HCT116 (cell line): Measurements from ENCODE around the gene BAHD1. TPM values are rescaled to one million over a fixed set of nuclear protein-coding genes. Genes with fewer than 3 reads are reported as not detected.
A peak's percentile ranks its signal among the peaks of the same experiment; 100 is the strongest.

ENCODE experiments used
- ATAC-seq: fragments of 200-7000 bp; cut with Tn5 transposase; 2 replicates; pipeline ENCODE4 v1.9.1; 2020; ENCODE audit warnings: mild to moderate bottlenecking, moderate library complexity
- BruUV-seq: library from RNA; stranded (reverse); fragments of 400-500 nt; replicated peaks from 2 replicates; lab custom pipeline; 2021; lab: Mats Ljungman, UMichigan
- CTCF ChIA-PET: fragments of 300-600 bp; sonication (Branson Sonifier 250); formaldehyde crosslinking; loops from one replicate; lab custom pipeline; 2021; ENCODE audit warnings: antibody characterized with exemption; lab: Charles Lee
- POLR2A ChIA-PET: fragments of 300-600, 350-600 bp; sonication (Branson Sonifier 250); formaldehyde crosslinking; loops from one replicate; lab custom pipeline; 2021; ENCODE audit warnings: antibody characterized with exemption; lab: Charles Lee
- RAD21 ChIA-PET, 2 experiments: fragments of 300-600 bp; sonication (Branson Sonifier 250); formaldehyde crosslinking; loops; one replicate each; lab custom pipeline; 2023; ENCODE audit warnings: low total read pairs in 2 of 2; ENCODE audit not compliant: uncharacterized antibody in 2 of 2, unreplicated experiment in 2 of 2, low non-redundant PET in 1 of 2; lab: Charles Lee
- DNase-seq: peaks from one replicate; pipeline ENCODE4 v3.0.0-alpha.2; 2010; ENCODE audit warnings: low read depth, low spot score
- H2AFZ ChIP-seq: fragments of 200-600 bp; shearing (Covaris generic), sonication (generic); 2 replicates; pipeline ENCODE4 v1.6.1; 2017; ENCODE audit warnings: low read depth, mixed run types, mixed read lengths, antibody characterized with exemption, low read length; ENCODE audit not compliant: poor library complexity, severe bottlenecking
- H3K27ac ChIP-seq: 2 replicates; pipeline ENCODE4 v1.5.1; 2012; ENCODE audit warnings: low read depth, low read length
- H3K27me3 ChIP-seq: fragments of 200-600 bp; sonication (generic); 2 replicates; pipeline ENCODE4 v1.6.1; 2016; ENCODE audit warnings: mixed run types, low read length, mixed read lengths; ENCODE audit not compliant: insufficient read depth
- H3K36me3 ChIP-seq, 2 experiments: fragments of 200-500 bp in 1 of 2; fragments of 200-600 bp in 1 of 2; sonication (Bioruptor generic) in 1 of 2; sonication (generic) in 1 of 2; 2 replicates each; pipeline versions ENCODE4 v1.5.1 to v1.6.1; 2014 to 2016; ENCODE audit warnings: low read length in 2 of 2, inconsistent platforms in 1 of 2, mixed read lengths in 1 of 2, mixed run types in 1 of 2; ENCODE audit not compliant: insufficient read depth in 2 of 2, control insufficient read depth in 1 of 2
- H3K4me1 ChIP-seq, 2 experiments: fragments of 200-600 bp in 1 of 2; sonication (generic) in 1 of 2; 2 replicates each; pipeline versions ENCODE4 v1.5.1 to v1.6.1; 2012 to 2017; ENCODE audit warnings: low read length in 2 of 2, inconsistent platforms in 1 of 2, mild to moderate bottlenecking in 1 of 2, mixed read lengths in 1 of 2, mixed run types in 1 of 2, moderate library complexity in 1 of 2; ENCODE audit not compliant: insufficient read depth in 2 of 2, control insufficient read depth in 1 of 2
- H3K4me2 ChIP-seq: fragments of 200-600 bp; sonication (generic); 2 replicates; pipeline ENCODE4 v1.6.1; 2017; ENCODE audit warnings: mixed run types, low read length, mixed read lengths
- H3K4me3 ChIP-seq, 2 experiments: fragments of 200-600 bp in 1 of 2; sonication (generic) in 1 of 2; replicated peaks in 1 of 2; 2 replicates each; pipeline ENCODE4 v1.5.1; 2011 to 2016; ENCODE audit warnings: low read length in 2 of 2, control low read depth in 1 of 2, low read depth in 1 of 2, mild to moderate bottlenecking in 1 of 2, mixed read lengths in 1 of 2, mixed run types in 1 of 2
- H3K79me2 ChIP-seq: fragments of 200-600 bp; sonication (generic); 2 replicates; pipeline ENCODE4 v1.6.1; 2017; ENCODE audit warnings: mild to moderate bottlenecking, mixed run types, low read length, moderate library complexity, mixed read lengths; ENCODE audit not compliant: insufficient read depth
- H3K9ac ChIP-seq: fragments of 200-600 bp; sonication (generic); 2 replicates; pipeline ENCODE4 v1.6.1; 2016; ENCODE audit warnings: low read length, mixed read lengths
- H3K9me2 ChIP-seq: fragments of 200-600 bp; sonication (generic), shearing (Covaris generic); 2 replicates; pipeline ENCODE4 v1.6.1; 2017; ENCODE audit warnings: mixed run types, mild to moderate bottlenecking, moderate library complexity; ENCODE audit not compliant: insufficient read depth
- H3K9me3 ChIP-seq, 2 experiments: fragments of 200-500 bp in 1 of 2; fragments of 200-600 bp in 1 of 2; sonication (Bioruptor generic) in 1 of 2; sonication (generic) in 1 of 2; 2 replicates each; pipeline ENCODE4 v1.6.1; 2014 to 2017; ENCODE audit warnings: low read length in 2 of 2, mixed read lengths in 2 of 2, inconsistent platforms in 1 of 2, low read depth in 1 of 2, mild to moderate bottlenecking in 1 of 2, mixed run types in 1 of 2, moderate library complexity in 1 of 2; ENCODE audit not compliant: control insufficient read depth in 1 of 2, insufficient read depth in 1 of 2
- H4K20me1 ChIP-seq: fragments of 200-600 bp; sonication (generic), shearing (Covaris generic); 2 replicates; pipeline ENCODE4 v1.6.1; 2017; ENCODE audit warnings: mixed run types, mild to moderate bottlenecking, moderate library complexity; ENCODE audit not compliant: insufficient read depth
- CBX3 ChIP-seq: IDR thresholded peaks from 2 replicates; pipeline ENCODE4 v1.6.1; 2012; ENCODE audit warnings: low read depth
- CEBPB ChIP-seq: IDR thresholded peaks from 2 replicates; pipeline ENCODE4 v1.6.1; 2012; ENCODE audit warnings: low read depth
- EGR1 ChIP-seq: IDR thresholded peaks from 2 replicates; pipeline ENCODE4 v1.6.1; 2012; ENCODE audit warnings: low read depth
- ELF1 ChIP-seq: IDR thresholded peaks from 2 replicates; pipeline ENCODE4 v1.6.1; 2012; ENCODE audit warnings: low read depth, borderline replicate concordance
- EZH2 ChIP-seq: fragments of 200-600 bp; sonication (generic); IDR thresholded peaks from 2 replicates; pipeline ENCODE4 v1.6.1; 2017; ENCODE audit warnings: antibody characterized with exemption, mixed run types
- EZH2phosphoT487 ChIP-seq: fragments of 200-600 bp; IDR thresholded peaks from 2 replicates; pipeline ENCODE4 v1.6.1; 2018; ENCODE audit warnings: antibody characterized with exemption, borderline replicate concordance
- FOSL1 ChIP-seq: IDR thresholded peaks from 2 replicates; pipeline ENCODE4 v1.6.1; 2012; ENCODE audit warnings: low read depth
- JUND ChIP-seq: IDR thresholded peaks from 2 replicates; pipeline ENCODE4 v1.6.1; 2012
- MAX ChIP-seq: IDR thresholded peaks from 2 replicates; pipeline ENCODE4 v1.6.1; 2012
- POLR2A ChIP-seq: IDR thresholded peaks from 2 replicates; pipeline ENCODE4 v1.7.0; 2011; ENCODE audit warnings: borderline replicate concordance; ENCODE audit not compliant: insufficient read depth, insufficient read length; ENCODE audit errors: extremely low read depth
- POLR2AphosphoS5 ChIP-seq: IDR thresholded peaks from 2 replicates; pipeline ENCODE4 v1.6.1; 2011; ENCODE audit warnings: mild to moderate bottlenecking, low read depth, low read length, moderate library complexity
- RAD21 ChIP-seq: IDR thresholded peaks from 2 replicates; pipeline ENCODE4 v1.6.1; 2012; ENCODE audit warnings: low read depth, mild to moderate bottlenecking
- SIN3A ChIP-seq: IDR thresholded peaks from 2 replicates; pipeline ENCODE4 v1.6.1; 2012; ENCODE audit warnings: low read depth
- SP1 ChIP-seq: IDR thresholded peaks from 2 replicates; pipeline ENCODE4 v1.6.1; 2012; ENCODE audit warnings: low read depth
- SRF ChIP-seq: IDR thresholded peaks from 2 replicates; pipeline ENCODE4 v1.6.1; 2012; ENCODE audit warnings: low read depth
- TCF7L2 ChIP-seq: IDR thresholded peaks from 2 replicates; pipeline ENCODE4 v1.7.0; 2011; ENCODE audit warnings: borderline replicate concordance, inconsistent platforms; ENCODE audit not compliant: insufficient read depth, insufficient read length; ENCODE audit errors: extremely low read depth
- YY1 ChIP-seq: IDR thresholded peaks from 2 replicates; pipeline ENCODE4 v1.6.1; 2011; ENCODE audit warnings: low read length, low read depth, moderate library complexity, mild to moderate bottlenecking; ENCODE audit not compliant: insufficient replicate concordance; ENCODE audit errors: extremely low read depth
- ZFX ChIP-seq: fragments of 450-650 bp; IDR thresholded peaks from 2 replicates; pipeline ENCODE4 v1.6.1; 2017
- ZNF274 ChIP-seq: fragments of 200-500 bp; sonication (Bioruptor generic); IDR thresholded peaks from 2 replicates; pipeline ENCODE4 v1.6.1; 2014; ENCODE audit warnings: mild to moderate bottlenecking, low read depth, low read length, inconsistent platforms
- intact Hi-C: fragments of 100-400 bp; cut with micrococcal nuclease; formaldehyde crosslinking; loops from 2 replicates; pipeline ENCODE4 v1.10.0; 2022
- total RNA-seq: library from RNA; stranded (reverse); gene quantifications from one replicate; pipeline ENCODE4 v1.2.1, GENCODE V29; 2021; ENCODE audit not compliant: unreplicated experiment
- TF ChIP-seq, protein P1 (sequence below): IDR thresholded peaks from 2 replicates; pipeline ENCODE4 v1.6.1; 2012
- TF ChIP-seq, protein P2 (sequence below): IDR thresholded peaks from 2 replicates; pipeline ENCODE4 v1.6.1; 2012; ENCODE audit warnings: low read depth
- TF ChIP-seq, protein P3 (sequence below): IDR thresholded peaks from 2 replicates; pipeline ENCODE4 v1.6.1; 2011; ENCODE audit warnings: mild to moderate bottlenecking, low read length, moderate library complexity; ENCODE audit not compliant: insufficient replicate concordance; ENCODE audit errors: extremely low read depth

Gene BAHD1
- total RNA-seq, 1 experiment from 2014 or later = 25.0 TPM

- H3K4me2 ChIP-seq = peak overlapping the region; percentile 8; the same call in 1 of the 2 replicates
- DNase-seq = no peak
- TF ChIP-seq POLR2A = no peak
- TF ChIP-seq TCF7L2 = peak; percentile 76
- TF ChIP-seq, protein P1, sequence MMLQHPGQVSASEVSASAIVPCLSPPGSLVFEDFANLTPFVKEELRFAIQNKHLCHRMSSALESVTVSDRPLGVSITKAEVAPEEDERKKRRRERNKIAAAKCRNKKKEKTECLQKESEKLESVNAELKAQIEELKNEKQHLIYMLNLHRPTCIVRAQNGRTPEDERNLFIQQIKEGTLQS = no peak
- peak; percentile 57; the same call in 1 of the 2 replicates for TF ChIP-seq CEBPB
- no peak for TF ChIP-seq CBX3
- no peak for TF ChIP-seq EGR1
- TF ChIP-seq RAD21 = no peak
- no peak for TF ChIP-seq ZNF274
- TF ChIP-seq EZH2phosphoT487 = no peak
- TF ChIP-seq SRF = no peak
- peak; percentile 33; the same call in 1 of the 2 replicates for TF ChIP-seq ELF1
- TF ChIP-seq ZFX = no peak
- TF ChIP-seq JUND = peak; percentile 40
- no peak for TF ChIP-seq SIN3A
- TF ChIP-seq, protein P2, sequence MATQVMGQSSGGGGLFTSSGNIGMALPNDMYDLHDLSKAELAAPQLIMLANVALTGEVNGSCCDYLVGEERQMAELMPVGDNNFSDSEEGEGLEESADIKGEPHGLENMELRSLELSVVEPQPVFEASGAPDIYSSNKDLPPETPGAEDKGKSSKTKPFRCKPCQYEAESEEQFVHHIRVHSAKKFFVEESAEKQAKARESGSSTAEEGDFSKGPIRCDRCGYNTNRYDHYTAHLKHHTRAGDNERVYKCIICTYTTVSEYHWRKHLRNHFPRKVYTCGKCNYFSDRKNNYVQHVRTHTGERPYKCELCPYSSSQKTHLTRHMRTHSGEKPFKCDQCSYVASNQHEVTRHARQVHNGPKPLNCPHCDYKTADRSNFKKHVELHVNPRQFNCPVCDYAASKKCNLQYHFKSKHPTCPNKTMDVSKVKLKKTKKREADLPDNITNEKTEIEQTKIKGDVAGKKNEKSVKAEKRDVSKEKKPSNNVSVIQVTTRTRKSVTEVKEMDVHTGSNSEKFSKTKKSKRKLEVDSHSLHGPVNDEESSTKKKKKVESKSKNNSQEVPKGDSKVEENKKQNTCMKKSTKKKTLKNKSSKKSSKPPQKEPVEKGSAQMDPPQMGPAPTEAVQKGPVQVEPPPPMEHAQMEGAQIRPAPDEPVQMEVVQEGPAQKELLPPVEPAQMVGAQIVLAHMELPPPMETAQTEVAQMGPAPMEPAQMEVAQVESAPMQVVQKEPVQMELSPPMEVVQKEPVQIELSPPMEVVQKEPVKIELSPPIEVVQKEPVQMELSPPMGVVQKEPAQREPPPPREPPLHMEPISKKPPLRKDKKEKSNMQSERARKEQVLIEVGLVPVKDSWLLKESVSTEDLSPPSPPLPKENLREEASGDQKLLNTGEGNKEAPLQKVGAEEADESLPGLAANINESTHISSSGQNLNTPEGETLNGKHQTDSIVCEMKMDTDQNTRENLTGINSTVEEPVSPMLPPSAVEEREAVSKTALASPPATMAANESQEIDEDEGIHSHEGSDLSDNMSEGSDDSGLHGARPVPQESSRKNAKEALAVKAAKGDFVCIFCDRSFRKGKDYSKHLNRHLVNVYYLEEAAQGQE = no peak
- no peak for TF ChIP-seq POLR2AphosphoS5
- peak; percentile 53; the same call in 1 of the 2 replicates for TF ChIP-seq FOSL1
- TF ChIP-seq YY1 = no peak
- peak; percentile 37 for TF ChIP-seq SP1
- TF ChIP-seq MAX = peak; percentile 37; the same call in 1 of the 2 replicates
- TF ChIP-seq, protein P3, sequence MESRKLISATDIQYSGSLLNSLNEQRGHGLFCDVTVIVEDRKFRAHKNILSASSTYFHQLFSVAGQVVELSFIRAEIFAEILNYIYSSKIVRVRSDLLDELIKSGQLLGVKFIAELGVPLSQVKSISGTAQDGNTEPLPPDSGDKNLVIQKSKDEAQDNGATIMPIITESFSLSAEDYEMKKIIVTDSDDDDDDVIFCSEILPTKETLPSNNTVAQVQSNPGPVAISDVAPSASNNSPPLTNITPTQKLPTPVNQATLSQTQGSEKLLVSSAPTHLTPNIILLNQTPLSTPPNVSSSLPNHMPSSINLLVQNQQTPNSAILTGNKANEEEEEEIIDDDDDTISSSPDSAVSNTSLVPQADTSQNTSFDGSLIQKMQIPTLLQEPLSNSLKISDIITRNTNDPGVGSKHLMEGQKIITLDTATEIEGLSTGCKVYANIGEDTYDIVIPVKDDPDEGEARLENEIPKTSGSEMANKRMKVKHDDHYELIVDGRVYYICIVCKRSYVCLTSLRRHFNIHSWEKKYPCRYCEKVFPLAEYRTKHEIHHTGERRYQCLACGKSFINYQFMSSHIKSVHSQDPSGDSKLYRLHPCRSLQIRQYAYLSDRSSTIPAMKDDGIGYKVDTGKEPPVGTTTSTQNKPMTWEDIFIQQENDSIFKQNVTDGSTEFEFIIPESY = no peak
- no peak for TF ChIP-seq EZH2
Measured at GRCh38 chr15:40493089-40493840, 52.5 kb downstream of the BAHD1 start.

More at GRCh38 chr15:40493089-40493840, 52.5 kb downstream of the BAHD1 start:
- ChIA-PET POLR2A (no interaction called here), CTCF (no interaction called here), RAD21 (no interaction called here)
- Histone ChIP-seq H3K9me2 (no peaks in the 10 kb centered on the region), H3K36me3 (no peaks in the 10 kb centered on the region), H4K20me1 (no peaks in the 10 kb centered on the region), H3K9ac (no peak overlapping the region), H3K27me3 (no peaks in the 10 kb centered on the region), H3K4me3 (no peak overlapping the region), H2AFZ (peak overlapping the region; percentile 1), H3K9me3 (no peaks in the 10 kb centered on the region), H3K79me2 (no peaks in the 10 kb centered on the region), H3K4me1 (peaks cover 0 to 13% of the 10 kb centered on the region in 2 experiments; a peak in 2 of 4 replicates), H3K27ac (no peak overlapping the region)
- intact Hi-C loops = no loop called here
- ATAC-seq = peak; percentile 27; the same call in 1 of the 2 replicates
- no TSS peak for BruUV-seq
